HG03097 (cell line): ENCODE data around the gene BANP.
"Not testable (repeated sequence)": the region's sequence is repeated elsewhere in the genome, so short reads cannot be mapped to it uniquely, and the experiment has no call there.

ENCODE experiments used
- ATAC-seq: cut with Tn5 transposase; IDR thresholded peaks from one replicate; pipeline ENCODE4 v1.9.1; 2021; ENCODE audit not compliant: unreplicated experiment, low FRiP score

BANP gene

GRCh38 chr16:87964049-87964659, 12.9 kb downstream of the BANP start:
- no peak for ATAC-seq

GRCh38 chr16:87965417-87965816, 14.2 kb downstream of the BANP start:
- ATAC-seq, result no peak

GRCh38 chr16:87966064-87966645, 14.9 kb downstream of the BANP start:
- ATAC-seq, result no peak

GRCh38 chr16:87966685-87967185, 15.5 kb downstream of the BANP start:
- no peak for ATAC-seq

GRCh38 chr16:87968541-87968940, 17.3 kb downstream of the BANP start:
- no peak for ATAC-seq

GRCh38 chr16:87970186-87970585, 19.0 kb downstream of the BANP start:
- no peak for ATAC-seq

- no peak for ATAC-seq
These were observed 20.7 kb downstream of the BANP start for GRCh38 chr16:87971933-87972332.

GRCh38 chr16:87973717-87974116, 22.5 kb downstream of the BANP start:
- ATAC-seq, result no peak

- no peak for ATAC-seq
These were observed 22.9 kb downstream of the BANP start for GRCh38 chr16:87974178-87974577.

GRCh38 chr16:87976665-87977064, 25.4 kb downstream of the BANP start:
- ATAC-seq, result no peak

GRCh38 chr16:87978127-87978526, 26.9 kb downstream of the BANP start:
- no peak for ATAC-seq

- no peak for ATAC-seq
These were observed 28.1 kb downstream of the BANP start for GRCh38 chr16:87979352-87979751.

- ATAC-seq, result not testable (repeated sequence)
These were observed 28.8 kb downstream of the BANP start for GRCh38 chr16:87979911-87980630.

GRCh38 chr16:87981376-87981775, 30.1 kb downstream of the BANP start:
- not testable (repeated sequence) for ATAC-seq

- ATAC-seq, result no peak
These were observed 31.4 kb downstream of the BANP start for GRCh38 chr16:87982581-87983041.

- not testable (repeated sequence) for ATAC-seq
These were observed 32.0 kb downstream of the BANP start for GRCh38 chr16:87983072-87983736.

GRCh38 chr16:87983737-87984097, 32.5 kb downstream of the BANP start:
- not testable (repeated sequence) for ATAC-seq

- ATAC-seq, result not testable (repeated sequence)
These were observed 32.9 kb downstream of the BANP start for GRCh38 chr16:87984180-87984579.

- no peak for ATAC-seq
These were observed 33.5 kb downstream of the BANP start for GRCh38 chr16:87984632-87985267.

- ATAC-seq, result not testable (repeated sequence)
These were observed 34.3 kb downstream of the BANP start for GRCh38 chr16:87985493-87985892.
